Hematopoietic multipotent progenitor cell treated with erythropoietin and hydrocortisone succinate and interleukin-3 and kit ligand, for 6 days (in vitro differentiated cells): Measurements from ENCODE around the gene MTFR1L.

Source experiments
- DNase-seq: peaks from one replicate; pipeline ENCODE4 v3.0.0-alpha.2; 2015

The MTFR1L gene

GRCh38 chr1:25863486-25864262 lies 43.9 kb downstream of the MTFR1L start:
- DNase-seq: no peak

GRCh38 chr1:25864434-25864833 lies 44.7 kb downstream of the MTFR1L start:
- no peak for DNase-seq

- DNase-seq: no peak
Observed at GRCh38 chr1:25866288-25866687, 46.5 kb downstream of the MTFR1L start.

GRCh38 chr1:25867210-25867991 lies 47.6 kb downstream of the MTFR1L start:
- DNase-seq: no peak

- DNase-seq: peak; percentile 43
Observed at GRCh38 chr1:25869909-25870606, 50.3 kb downstream of the MTFR1L start.

GRCh38 chr1:25870614-25871013 lies 50.9 kb downstream of the MTFR1L start:
- DNase-seq: no peak

- no peak for DNase-seq
Observed at GRCh38 chr1:25871086-25871703, 51.4 kb downstream of the MTFR1L start.

- no peak for DNase-seq
Observed at GRCh38 chr1:25871704-25872494, 52.1 kb downstream of the MTFR1L start.

GRCh38 chr1:25872713-25873112 lies 53.0 kb downstream of the MTFR1L start:
- DNase-seq: peak; percentile 33

- peak; percentile 43 for DNase-seq
Observed at GRCh38 chr1:25873120-25873519, 53.4 kb downstream of the MTFR1L start.

- DNase-seq: no peak
Observed at GRCh38 chr1:25874209-25874608, 54.5 kb downstream of the MTFR1L start.

- no peak for DNase-seq
Observed at GRCh38 chr1:25874635-25875153, 54.9 kb downstream of the MTFR1L start.

- DNase-seq: peak; percentile 83
Observed at GRCh38 chr1:25875154-25875855, 55.6 kb downstream of the MTFR1L start, which contains the start of gene PAQR7. TSS of gene PAQR7 (minus strand) at chr1:25875708. CDS start at chr1:25863839, 11,869 bp downstream.

- DNase-seq: peak; percentile 63
Observed at GRCh38 chr1:25875856-25876692, 56.3 kb downstream of the MTFR1L start.

- no peak for DNase-seq
Observed at GRCh38 chr1:25876693-25877077, 56.9 kb downstream of the MTFR1L start.

GRCh38 chr1:25877155-25877554 lies 57.4 kb downstream of the MTFR1L start:
- DNase-seq: no peak

- DNase-seq: no peak
Observed at GRCh38 chr1:25878690-25879089, 58.9 kb downstream of the MTFR1L start.

- peak; percentile 56 for DNase-seq
Observed at GRCh38 chr1:25879675-25880074, 59.9 kb downstream of the MTFR1L start.

GRCh38 chr1:25880518-25880917 lies 60.8 kb downstream of the MTFR1L start:
- DNase-seq: no peak

GRCh38 chr1:25881266-25881665 lies 61.5 kb downstream of the MTFR1L start:
- no peak for DNase-seq
